ENCODE data around the gene FHOD3. TPM values are rescaled to one million over a fixed set of nuclear protein-coding genes. Genes with fewer than 3 reads are reported as not detected.

The FHOD3 gene
- total and polyA plus RNA-seq, 2 of the 4 experiments (the other 2 are of a cell fraction), result 14.6 to 16.0 TPM

- no peak overlapping the region for H3K4me3 ChIP-seq (ENCODE audit: insufficient read depth, low read depth, low read length)
- no peak overlapping the region for H2BK15ac ChIP-seq (ENCODE audit: low read depth, low read length)
- no peak overlapping the region for H3K4ac ChIP-seq (ENCODE audit: low read depth, low read length)
- peaks cover 8% of the 10 kb centered on the region for H3K36me3 ChIP-seq (ENCODE audit: control insufficient read depth, insufficient read depth, low read length)
- DNase-seq, result no peak
- no peak for ATAC-seq (ENCODE audit: low read depth)
- TF ChIP-seq CTCF (conservative IDR thresholded peaks at IDR 0.05; ENCODE audit: low read depth, low read length), result no peak
- H3K23ac ChIP-seq (ENCODE audit: low read depth, low read length), result no peak overlapping the region
- H3K9me1 ChIP-seq (ENCODE audit: insufficient read depth, low read length), result no peaks in the 10 kb centered on the region; the same call in 1 of the 2 replicates
- in situ Hi-C loops (cut with MboI; ENCODE audit: low sequenced_read_pairs), result no loop called here
- no peak overlapping the region for H3K14ac ChIP-seq (replicated peaks; ENCODE audit: low read depth, low read length)
- dilution Hi-C loops (cut with HindIII; ENCODE audit: low sequenced_read_pairs, unreplicated experiment), result no loop called here
- no CpG with 5 or more reads among the region's 2 CpGs for WGBS, 2 experiments (ENCODE audit: extremely low coverage in 2 of 2, insufficient read length in 1 of 2)
- peaks cover 4% of the 10 kb centered on the region; the same call in 1 of the 2 replicates for H3K9me3 ChIP-seq (ENCODE audit: control insufficient read depth, insufficient read depth, low read length)
- no peak overlapping the region for H3K27ac ChIP-seq (ENCODE audit: insufficient read depth, low read length)
- H4K5ac ChIP-seq (ENCODE audit: low read depth, low read length), result no peak overlapping the region
- H2AK9ac ChIP-seq (replicated peaks; ENCODE audit: low read depth, low read length, poor library complexity), result no peak overlapping the region
- peaks cover 2% of the 10 kb centered on the region; the same call in 1 of the 2 replicates for H3K4me1 ChIP-seq (ENCODE audit: control insufficient read depth, insufficient read depth, low read length)
- no peak overlapping the region for H2AK5ac ChIP-seq (ENCODE audit: low read depth, low read length)
- ChIA-PET POLR2A (ENCODE audit: unreplicated experiment) (no interaction called here), CTCF (no interaction called here)
- no peak overlapping the region for H3K18ac ChIP-seq (ENCODE audit: low read depth, low read length)
- no peak overlapping the region for H3K56ac ChIP-seq (ENCODE audit: extremely low read depth, insufficient read depth, low read length)
- no peaks in the 10 kb centered on the region for H4K20me1 ChIP-seq (ENCODE audit: insufficient read depth, low read length)
- no peak overlapping the region for H2AFZ ChIP-seq (replicated peaks; ENCODE audit: low read length, poor library complexity)
- H3K27me3 ChIP-seq (ENCODE audit: control insufficient read depth, insufficient read depth, low read length), result no peaks in the 10 kb centered on the region
- no peak overlapping the region for H2BK120ac ChIP-seq (ENCODE audit: low read depth, low read length)
- H4K91ac ChIP-seq (ENCODE audit: insufficient read depth, low read depth, low read length), result no peak overlapping the region
- intact Hi-C loops (cut with micrococcal nuclease), result no loop called here
- H3K79me1 ChIP-seq (ENCODE audit: low read depth in 1 of 2, low read length in 2 of 2), result no peaks in the 10 kb centered on the region
- no peak overlapping the region for H4K8ac ChIP-seq (ENCODE audit: low read depth in 2 of 2, low read length in 2 of 2)
- H3K4me2 ChIP-seq (ENCODE audit: low read depth, low read length), result no peak overlapping the region
- no peak overlapping the region for H2BK5ac ChIP-seq (ENCODE audit: low read depth, low read length, poor library complexity, severe bottlenecking)
- BruUV-seq (replicated peaks), result no TSS peak
- H3K9ac ChIP-seq (ENCODE audit: low read depth, low read length), result no peak overlapping the region
- no peak overlapping the region for H2BK20ac ChIP-seq (ENCODE audit: low read depth, low read length)
Observed at GRCh38 chr18:36250827-36251226, 46.7 kb upstream of the FHOD3 start.

Measured in IMR-90 (cell line).